ENCODE results near the gene PROCA1. TPM values are rescaled to one million over a fixed set of nuclear protein-coding genes. Genes with fewer than 3 reads are reported as not detected.

PROCA1 gene
- total and polyA plus RNA-seq, 9 donors = 2.7 to 6.7 (median 5.0) TPM

DNA sequence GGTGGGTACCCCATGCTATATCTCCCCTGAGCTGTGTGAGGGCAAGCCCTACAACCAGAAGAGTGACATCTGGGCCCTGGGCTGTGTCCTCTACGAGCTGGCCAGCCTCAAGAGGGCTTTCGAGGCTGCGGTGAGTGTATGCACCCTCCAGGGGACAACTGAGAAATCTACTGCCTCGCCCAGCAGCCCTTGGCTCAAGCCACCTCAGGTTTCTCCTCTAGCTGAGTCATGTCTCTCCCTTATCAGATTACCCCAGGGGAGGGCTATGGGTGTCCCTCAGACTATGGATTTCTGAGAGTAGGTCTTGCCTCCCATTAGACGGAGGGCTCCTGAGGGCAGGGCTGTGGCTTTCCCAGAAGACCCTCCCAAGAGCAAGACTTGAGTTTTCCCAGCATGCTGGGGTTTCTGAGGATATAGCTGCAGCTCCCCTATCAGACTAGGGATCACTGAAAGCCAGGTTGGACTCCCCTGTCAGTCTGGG is 23.6 kb upstream of the PROCA1 start:
- WGBS, 3 donors = 87 to 92% (median 88%) methylated on average over 4 to 5 of the region's 5 CpGs
- H3K36me3 ChIP-seq = no peaks in the 10 kb centered on the region
- intact Hi-C loops (cut with DNase I) = no loop called here

GRCh38 chr17:28734712-28735241 is 23.1 kb upstream of the PROCA1 start:
- Histone ChIP-seq H3K4me1 (ENCODE audit: insufficient read depth) (no peaks in the 10 kb centered on the region), H3K36me3 (no peaks in the 10 kb centered on the region), H3K4me3 (no peak overlapping the region), H3K9me3 (no peaks in the 10 kb centered on the region), H3K27ac (no peak overlapping the region), H3K27me3 (no peaks in the 10 kb centered on the region)
- 86 to 95% (median 90%) methylated on average over 10 of the region's 10 CpGs for WGBS, 3 donors
- intact Hi-C loops (cut with DNase I) = no loop called here
- TF ChIP-seq CTCF (IDR thresholded peaks at IDR 0.05) = no peak
- no peak for TF ChIP-seq EP300 (IDR thresholded peaks at IDR 0.05)
- DNase-seq = no peak

More for the DNA sequence above, 23.6 kb upstream of the PROCA1 start:
- Histone ChIP-seq H3K4me1 (ENCODE audit: insufficient read depth) (no peaks in the 10 kb centered on the region), H3K27ac (no peak overlapping the region), H3K9me3 (no peaks in the 10 kb centered on the region), H3K27me3 (no peaks in the 10 kb centered on the region), H3K4me3 (no peak overlapping the region)
- DNase-seq = no peak
- TF ChIP-seq CTCF (IDR thresholded peaks at IDR 0.05) = no peak
- TF ChIP-seq POLR2A (IDR thresholded peaks at IDR 0.05) = no peak
- no peak for TF ChIP-seq EP300 (IDR thresholded peaks at IDR 0.05)

- no peak overlapping the region for H3K4me3 ChIP-seq
- intact Hi-C loops (cut with DNase I) = loop anchor here in 1 of 4 donors (1.0 kb wide), 1 partner anchor 28 kb away; no protein-coding TSS in a partner anchor
- H3K9me3 ChIP-seq = no peaks in the 10 kb centered on the region
- no peaks in the 10 kb centered on the region for H3K27me3 ChIP-seq
- no peak overlapping the region for H3K27ac ChIP-seq
- H3K36me3 ChIP-seq = no peaks in the 10 kb centered on the region
- no peak for DNase-seq
- no peaks in the 10 kb centered on the region for H3K4me1 ChIP-seq (ENCODE audit: insufficient read depth)
- no peak for TF ChIP-seq POLR2A (IDR thresholded peaks at IDR 0.05)
- TF ChIP-seq EP300 (IDR thresholded peaks at IDR 0.05) = no peak
- TF ChIP-seq CTCF (IDR thresholded peaks at IDR 0.05) = no peak
- 82 to 95% (median 95%) methylated on average over 1 of the region's 1 CpG for WGBS, 3 donors
These were observed 21.7 kb upstream of the PROCA1 start for GRCh38 chr17:28733346-28733745.

DNA sequence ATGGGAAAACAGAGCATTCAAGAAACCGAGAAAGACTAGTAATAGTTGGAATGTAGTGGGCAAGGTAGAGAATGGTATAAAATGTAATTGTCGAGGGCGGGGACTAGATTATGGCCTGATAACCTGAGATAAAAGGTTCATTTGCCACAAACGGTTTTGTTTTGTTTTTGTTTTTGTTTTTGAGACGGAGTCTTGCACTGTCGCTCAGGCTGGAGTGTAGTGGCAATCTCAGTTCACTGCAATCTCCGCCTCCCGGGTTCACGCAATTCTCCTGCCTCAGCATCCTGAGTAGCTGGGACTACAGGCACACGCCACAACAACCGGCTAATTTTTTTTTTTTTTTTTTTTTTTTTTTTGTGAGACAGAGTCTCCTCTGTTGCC is 18.3 kb upstream of the PROCA1 start:
- intact Hi-C loops (cut with DNase I) = loop anchor here in 2 of 4 donors (2.0 to 10.0 kb wide), 2 partner anchors 15 to 165 kb away; partner anchors contain the start of genes TRAF4 (in 2 of the 2) and FLOT2 (in 1 of the 2)
- TF ChIP-seq EP300 (IDR thresholded peaks at IDR 0.05) (no peak), CTCF (IDR thresholded peaks at IDR 0.05) (no peak)
- no peaks in the 10 kb centered on the region for H3K9me3 ChIP-seq
- peaks cover 5% of the 10 kb centered on the region for H3K4me1 ChIP-seq (ENCODE audit: insufficient read depth)
- DNase-seq = no peak
- no peak overlapping the region for H3K27ac ChIP-seq
- H3K27me3 ChIP-seq = no peaks in the 10 kb centered on the region
- 82 to 85% (median 84%) methylated on average over 11 of the region's 11 CpGs for WGBS, 3 donors
- H3K36me3 ChIP-seq = no peaks in the 10 kb centered on the region
- H3K4me3 ChIP-seq = no peak overlapping the region

All from ovary (tissue), 9 donors.